VCaP (cell line): ENCODE measurements around the gene CFAP58.

Source experiments
- H3K27ac ChIP-seq: fragments of 450-650 bp; 2 replicates; pipeline ENCODE4 v1.5.1; 2017
- TF ChIP-seq, protein P1 (sequence below): fragments of 450-650 bp; conservative IDR thresholded peaks from 2 replicates; pipeline ENCODE4 v1.5.1; 2017; ENCODE audit warnings: mild to moderate bottlenecking, moderate library complexity

CFAP58 gene, protein sequence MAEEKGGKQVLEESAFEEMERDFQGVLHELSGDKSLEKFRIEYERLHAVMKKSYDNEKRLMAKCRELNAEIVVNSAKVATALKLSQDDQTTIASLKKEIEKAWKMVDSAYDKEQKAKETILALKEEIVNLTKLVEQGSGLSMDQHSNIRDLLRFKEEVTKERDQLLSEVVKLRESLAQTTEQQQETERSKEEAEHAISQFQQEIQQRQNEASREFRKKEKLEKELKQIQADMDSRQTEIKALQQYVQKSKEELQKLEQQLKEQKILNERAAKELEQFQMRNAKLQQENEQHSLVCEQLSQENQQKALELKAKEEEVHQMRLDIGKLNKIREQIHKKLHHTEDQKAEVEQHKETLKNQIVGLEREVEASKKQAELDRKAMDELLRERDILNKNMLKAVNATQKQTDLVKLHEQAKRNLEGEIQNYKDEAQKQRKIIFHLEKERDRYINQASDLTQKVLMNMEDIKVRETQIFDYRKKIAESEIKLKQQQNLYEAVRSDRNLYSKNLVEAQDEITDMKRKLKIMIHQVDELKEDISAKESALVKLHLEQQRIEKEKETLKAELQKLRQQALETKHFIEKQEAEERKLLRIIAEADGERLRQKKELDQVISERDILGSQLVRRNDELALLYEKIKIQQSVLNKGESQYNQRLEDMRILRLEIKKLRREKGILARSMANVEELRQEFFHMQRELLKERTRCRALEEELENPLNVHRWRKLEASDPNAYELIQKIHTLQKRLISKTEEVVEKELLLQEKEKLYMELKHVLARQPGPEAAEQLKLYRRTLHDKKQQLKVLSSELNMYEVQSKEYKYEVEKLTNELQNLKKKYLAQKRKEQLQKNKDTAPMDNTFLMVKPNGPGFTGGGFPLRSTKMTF

DNA sequence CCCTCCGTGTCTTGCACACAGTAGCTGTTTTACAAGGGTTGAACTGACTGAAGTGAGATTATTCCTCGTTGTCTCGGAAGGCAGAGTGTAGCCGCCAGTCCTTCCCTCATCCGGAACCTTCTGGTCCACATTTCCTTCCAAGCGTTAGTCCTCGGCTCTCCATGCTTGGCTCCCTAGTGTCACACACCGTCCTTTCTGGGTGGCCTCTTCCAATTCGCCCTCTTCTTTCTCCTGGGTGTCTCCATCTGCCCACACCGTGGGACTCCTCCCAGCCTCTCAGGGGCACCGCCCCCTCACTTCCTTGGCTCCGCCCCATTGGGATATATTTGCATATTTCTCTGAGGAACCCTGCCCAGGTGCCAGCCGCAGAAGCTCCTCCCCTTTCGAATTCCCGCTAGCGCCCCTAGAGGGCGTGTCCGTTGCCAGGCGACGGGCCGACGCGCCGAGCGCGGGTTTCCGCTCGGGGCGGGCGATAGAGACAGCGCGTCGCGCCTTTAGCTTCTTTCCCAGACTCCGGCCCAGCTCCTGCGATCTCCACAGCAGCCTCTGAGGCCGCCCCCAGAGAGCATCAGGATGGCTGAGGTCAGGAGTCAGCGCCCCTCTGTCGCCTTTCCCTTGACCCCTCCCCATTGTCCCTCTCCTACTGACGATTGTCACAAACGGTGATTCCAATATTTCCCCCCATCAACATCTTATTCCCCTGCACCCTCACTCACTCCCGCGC, at the start of gene CFAP58:
CFAP58 (plus strand) TSS at position 509 of the 724 bp plus-strand sequence; CDS start at position 574, 65 bp downstream.
- H3K27ac ChIP-seq = peak within 1 kb of the TSS; percentile 33; the same call in 1 of the 2 replicates
- TF ChIP-seq, protein P1, sequence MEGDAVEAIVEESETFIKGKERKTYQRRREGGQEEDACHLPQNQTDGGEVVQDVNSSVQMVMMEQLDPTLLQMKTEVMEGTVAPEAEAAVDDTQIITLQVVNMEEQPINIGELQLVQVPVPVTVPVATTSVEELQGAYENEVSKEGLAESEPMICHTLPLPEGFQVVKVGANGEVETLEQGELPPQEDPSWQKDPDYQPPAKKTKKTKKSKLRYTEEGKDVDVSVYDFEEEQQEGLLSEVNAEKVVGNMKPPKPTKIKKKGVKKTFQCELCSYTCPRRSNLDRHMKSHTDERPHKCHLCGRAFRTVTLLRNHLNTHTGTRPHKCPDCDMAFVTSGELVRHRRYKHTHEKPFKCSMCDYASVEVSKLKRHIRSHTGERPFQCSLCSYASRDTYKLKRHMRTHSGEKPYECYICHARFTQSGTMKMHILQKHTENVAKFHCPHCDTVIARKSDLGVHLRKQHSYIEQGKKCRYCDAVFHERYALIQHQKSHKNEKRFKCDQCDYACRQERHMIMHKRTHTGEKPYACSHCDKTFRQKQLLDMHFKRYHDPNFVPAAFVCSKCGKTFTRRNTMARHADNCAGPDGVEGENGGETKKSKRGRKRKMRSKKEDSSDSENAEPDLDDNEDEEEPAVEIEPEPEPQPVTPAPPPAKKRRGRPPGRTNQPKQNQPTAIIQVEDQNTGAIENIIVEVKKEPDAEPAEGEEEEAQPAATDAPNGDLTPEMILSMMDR = peak; percentile 80

DNA sequence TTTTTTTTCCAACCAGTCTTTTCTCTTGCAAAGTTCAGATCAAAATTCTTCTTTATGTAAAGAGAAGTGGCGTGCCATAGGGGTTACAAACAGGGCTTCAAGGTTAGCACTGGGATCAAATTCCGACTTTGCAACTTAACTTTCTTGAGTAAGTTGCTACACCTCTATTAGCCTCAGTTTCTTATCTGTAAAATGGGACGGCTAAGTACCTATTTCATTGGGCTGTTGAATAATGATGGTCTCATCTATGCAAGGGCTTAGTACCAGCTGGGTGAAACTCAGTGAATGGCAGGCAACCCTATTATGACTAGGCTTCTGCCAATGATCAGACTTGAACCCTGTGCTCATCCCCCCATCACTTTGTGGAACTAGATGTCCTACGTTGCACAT, 49.3 kb upstream of the CFAP58 start:
- TF ChIP-seq, protein P1 = no peak

DNA sequence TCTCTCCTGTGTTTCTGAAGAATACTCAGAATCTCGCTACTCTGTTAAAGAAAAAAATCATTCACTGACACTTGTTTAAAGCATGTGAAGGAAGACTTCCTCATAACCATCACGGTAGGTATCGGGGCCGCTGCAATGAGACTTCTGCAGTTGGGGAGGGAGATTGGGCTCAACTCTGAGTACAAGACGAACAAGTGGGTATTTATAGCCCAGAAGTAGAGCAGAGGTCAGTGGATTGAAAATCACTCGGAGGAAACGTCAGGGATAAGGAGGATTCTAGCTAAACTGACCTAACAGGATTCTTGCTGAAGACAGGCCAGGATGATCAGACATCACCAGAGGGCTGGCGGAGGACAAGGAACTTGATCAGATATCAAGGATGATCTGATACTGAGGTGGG, 48.7 kb upstream of the CFAP58 start:
- TF ChIP-seq, protein P1 = no peak
- peak overlapping the region; percentile 84 for H3K27ac ChIP-seq

More for the DNA sequence above, 49.3 kb upstream of the CFAP58 start:
- peak overlapping the region; percentile 84 for H3K27ac ChIP-seq

DNA sequence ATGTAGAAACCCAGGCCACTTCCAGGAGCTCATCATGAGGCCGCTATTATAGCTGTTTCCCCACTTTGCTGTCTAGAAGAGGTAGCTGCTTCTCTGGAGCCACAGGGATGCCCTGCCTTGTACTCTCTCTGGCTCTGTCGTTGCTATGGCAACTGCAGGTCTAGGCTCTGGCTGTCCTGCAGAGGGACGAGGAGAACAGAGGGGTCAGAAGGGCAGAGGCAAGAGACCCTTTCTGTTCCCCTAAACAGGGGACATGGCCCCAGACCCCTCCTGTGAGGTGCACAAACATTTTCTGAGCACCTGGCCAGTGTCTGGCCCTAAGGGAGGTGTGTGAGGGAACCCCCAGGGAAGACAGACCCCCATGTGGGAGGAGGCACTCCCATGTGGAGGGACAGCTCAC, 46.7 kb upstream of the CFAP58 start:
- H3K27ac ChIP-seq = peak overlapping the region; percentile 84; the same call in 1 of the 2 replicates
- TF ChIP-seq, protein P1 = no peak

DNA sequence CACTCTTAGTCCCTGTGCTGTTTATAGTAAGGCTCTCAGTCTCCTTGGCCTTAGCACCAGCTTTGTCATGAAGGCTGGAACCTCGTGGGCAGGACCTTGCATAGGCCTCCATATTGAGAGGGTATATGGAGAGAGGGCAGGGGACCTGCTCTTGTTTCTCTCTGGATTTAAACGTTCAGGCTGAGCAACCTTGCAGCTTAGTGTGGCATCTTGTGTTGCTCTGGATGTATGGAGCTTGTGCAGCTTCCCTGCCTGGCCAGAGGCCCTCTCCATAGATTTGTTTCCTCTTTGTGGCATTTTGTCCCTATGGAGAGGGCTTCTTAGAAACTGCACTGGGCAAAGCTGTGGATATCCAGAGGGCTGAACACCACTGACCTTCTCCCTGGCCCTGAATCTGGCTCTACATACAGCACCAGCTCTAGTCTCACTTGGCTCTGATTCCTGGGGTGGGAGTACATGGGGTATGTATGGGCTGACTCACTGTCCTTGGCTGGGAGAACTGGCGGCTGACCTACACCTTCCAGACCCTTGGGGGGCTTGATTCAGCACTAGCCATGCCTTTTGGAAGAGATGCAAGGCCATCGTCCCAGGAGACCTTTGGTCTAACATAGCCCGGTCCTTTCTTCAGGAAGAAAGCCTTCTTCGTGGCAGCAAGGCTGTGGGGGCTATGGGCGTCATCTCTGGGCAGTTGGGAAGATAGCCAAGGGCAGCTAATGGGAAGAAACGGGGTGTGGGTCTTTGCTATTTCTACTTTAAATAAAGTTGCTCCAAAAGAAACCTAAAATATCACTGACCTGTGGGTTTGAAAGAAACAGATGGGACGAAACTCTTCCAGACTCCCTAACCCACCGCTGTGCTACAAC, 45.8 kb upstream of the CFAP58 start:
- no peak overlapping the region for H3K27ac ChIP-seq
- TF ChIP-seq, protein P1 = no peak

DNA sequence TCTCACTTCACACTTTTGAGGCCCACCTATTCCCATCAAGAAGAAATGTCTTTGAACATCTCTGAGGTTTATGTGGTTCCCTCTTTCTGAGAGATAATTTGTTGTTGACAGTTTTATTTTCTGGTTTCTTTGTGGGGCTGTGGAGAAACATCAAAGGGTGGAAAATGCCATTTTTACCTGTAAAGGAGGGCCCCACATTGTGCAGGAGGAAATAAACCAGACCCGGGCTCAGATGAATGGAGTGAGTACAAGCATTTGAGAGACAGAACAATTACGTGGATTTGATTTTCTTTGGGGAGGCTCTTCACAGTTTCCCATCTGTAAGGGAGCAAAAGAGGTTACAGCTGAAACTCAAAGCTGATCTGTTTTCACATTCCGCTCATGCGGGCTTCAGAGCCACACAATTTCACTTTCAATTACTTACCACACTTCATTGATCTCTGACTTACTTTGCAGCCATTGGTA, 45.2 kb upstream of the CFAP58 start:
- H3K27ac ChIP-seq = no peak overlapping the region
- TF ChIP-seq, protein P1 = no peak
